GM23338 (cell line): Measurements from ENCODE around the gene FAXC.

Experiments used
- EZH2 ChIP-seq: fragments of 200-600 bp; sonication (generic); IDR thresholded peaks from one replicate; pipeline ENCODE4 v1.8.0; 2017; ENCODE audit warnings: antibody characterized with exemption, mild to moderate bottlenecking, low read depth; ENCODE audit not compliant: unreplicated experiment
- JUNB ChIP-seq: IDR thresholded peaks from one replicate; pipeline ENCODE4 v1.6.1; 2016; ENCODE audit warnings: antibody characterized with exemption; ENCODE audit not compliant: unreplicated experiment
- POLR2AphosphoS5 ChIP-seq: IDR thresholded peaks from 2 replicates; pipeline ENCODE4 v1.6.1; 2016; ENCODE audit warnings: antibody characterized with exemption, low read depth
- TF ChIP-seq, protein P1 (sequence below): IDR thresholded peaks from one replicate; pipeline ENCODE4 v1.6.1; 2018; ENCODE audit warnings: antibody characterized with exemption; ENCODE audit not compliant: unreplicated experiment
- TF ChIP-seq, protein P2 (sequence below), 2 experiments: fragments of 200-600 bp in 1 of 2; sonication (generic) in 1 of 2; conservative IDR thresholded peaks; 2 replicates each; pipeline versions ENCODE4 v1.5.1 to v1.6.1; 2016 to 2017; ENCODE audit warnings: antibody characterized with exemption in 2 of 2, low read depth in 2 of 2, mild to moderate bottlenecking in 2 of 2, moderate library complexity in 1 of 2
- TF ChIP-seq, protein P3 (sequence below): IDR thresholded peaks from 2 replicates; pipeline ENCODE4 v1.6.1; 2016; ENCODE audit warnings: antibody characterized with exemption

DNA sequence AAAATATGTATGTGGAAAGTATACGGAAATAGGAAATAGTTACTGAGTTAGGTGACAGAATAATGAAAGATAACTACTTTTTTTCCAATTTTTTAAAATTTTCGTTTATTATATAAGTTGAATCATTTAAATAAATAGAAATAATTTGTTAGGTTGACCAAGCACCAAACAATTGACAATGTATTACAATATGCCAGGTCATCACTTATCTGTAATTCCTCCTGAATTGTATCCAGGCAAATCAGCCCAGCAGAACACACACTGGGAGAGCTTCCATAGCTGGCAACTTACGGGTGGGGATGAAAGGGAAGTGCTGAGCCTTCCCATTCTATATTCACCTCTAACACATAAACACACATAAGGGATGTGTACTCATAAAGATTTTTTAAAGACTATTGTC lies 40.7 kb downstream of the FAXC start:
- TF ChIP-seq JUNB, result no peak
- TF ChIP-seq, protein P1, sequence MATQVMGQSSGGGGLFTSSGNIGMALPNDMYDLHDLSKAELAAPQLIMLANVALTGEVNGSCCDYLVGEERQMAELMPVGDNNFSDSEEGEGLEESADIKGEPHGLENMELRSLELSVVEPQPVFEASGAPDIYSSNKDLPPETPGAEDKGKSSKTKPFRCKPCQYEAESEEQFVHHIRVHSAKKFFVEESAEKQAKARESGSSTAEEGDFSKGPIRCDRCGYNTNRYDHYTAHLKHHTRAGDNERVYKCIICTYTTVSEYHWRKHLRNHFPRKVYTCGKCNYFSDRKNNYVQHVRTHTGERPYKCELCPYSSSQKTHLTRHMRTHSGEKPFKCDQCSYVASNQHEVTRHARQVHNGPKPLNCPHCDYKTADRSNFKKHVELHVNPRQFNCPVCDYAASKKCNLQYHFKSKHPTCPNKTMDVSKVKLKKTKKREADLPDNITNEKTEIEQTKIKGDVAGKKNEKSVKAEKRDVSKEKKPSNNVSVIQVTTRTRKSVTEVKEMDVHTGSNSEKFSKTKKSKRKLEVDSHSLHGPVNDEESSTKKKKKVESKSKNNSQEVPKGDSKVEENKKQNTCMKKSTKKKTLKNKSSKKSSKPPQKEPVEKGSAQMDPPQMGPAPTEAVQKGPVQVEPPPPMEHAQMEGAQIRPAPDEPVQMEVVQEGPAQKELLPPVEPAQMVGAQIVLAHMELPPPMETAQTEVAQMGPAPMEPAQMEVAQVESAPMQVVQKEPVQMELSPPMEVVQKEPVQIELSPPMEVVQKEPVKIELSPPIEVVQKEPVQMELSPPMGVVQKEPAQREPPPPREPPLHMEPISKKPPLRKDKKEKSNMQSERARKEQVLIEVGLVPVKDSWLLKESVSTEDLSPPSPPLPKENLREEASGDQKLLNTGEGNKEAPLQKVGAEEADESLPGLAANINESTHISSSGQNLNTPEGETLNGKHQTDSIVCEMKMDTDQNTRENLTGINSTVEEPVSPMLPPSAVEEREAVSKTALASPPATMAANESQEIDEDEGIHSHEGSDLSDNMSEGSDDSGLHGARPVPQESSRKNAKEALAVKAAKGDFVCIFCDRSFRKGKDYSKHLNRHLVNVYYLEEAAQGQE, result no peak
- TF ChIP-seq, protein P2, sequence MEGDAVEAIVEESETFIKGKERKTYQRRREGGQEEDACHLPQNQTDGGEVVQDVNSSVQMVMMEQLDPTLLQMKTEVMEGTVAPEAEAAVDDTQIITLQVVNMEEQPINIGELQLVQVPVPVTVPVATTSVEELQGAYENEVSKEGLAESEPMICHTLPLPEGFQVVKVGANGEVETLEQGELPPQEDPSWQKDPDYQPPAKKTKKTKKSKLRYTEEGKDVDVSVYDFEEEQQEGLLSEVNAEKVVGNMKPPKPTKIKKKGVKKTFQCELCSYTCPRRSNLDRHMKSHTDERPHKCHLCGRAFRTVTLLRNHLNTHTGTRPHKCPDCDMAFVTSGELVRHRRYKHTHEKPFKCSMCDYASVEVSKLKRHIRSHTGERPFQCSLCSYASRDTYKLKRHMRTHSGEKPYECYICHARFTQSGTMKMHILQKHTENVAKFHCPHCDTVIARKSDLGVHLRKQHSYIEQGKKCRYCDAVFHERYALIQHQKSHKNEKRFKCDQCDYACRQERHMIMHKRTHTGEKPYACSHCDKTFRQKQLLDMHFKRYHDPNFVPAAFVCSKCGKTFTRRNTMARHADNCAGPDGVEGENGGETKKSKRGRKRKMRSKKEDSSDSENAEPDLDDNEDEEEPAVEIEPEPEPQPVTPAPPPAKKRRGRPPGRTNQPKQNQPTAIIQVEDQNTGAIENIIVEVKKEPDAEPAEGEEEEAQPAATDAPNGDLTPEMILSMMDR (conservative IDR thresholded peaks at IDR 0.05; ENCODE audit: low read depth in 2 of 2), result no peak
- TF ChIP-seq POLR2AphosphoS5, result no peak
- no peak for TF ChIP-seq EZH2
- TF ChIP-seq, protein P3, sequence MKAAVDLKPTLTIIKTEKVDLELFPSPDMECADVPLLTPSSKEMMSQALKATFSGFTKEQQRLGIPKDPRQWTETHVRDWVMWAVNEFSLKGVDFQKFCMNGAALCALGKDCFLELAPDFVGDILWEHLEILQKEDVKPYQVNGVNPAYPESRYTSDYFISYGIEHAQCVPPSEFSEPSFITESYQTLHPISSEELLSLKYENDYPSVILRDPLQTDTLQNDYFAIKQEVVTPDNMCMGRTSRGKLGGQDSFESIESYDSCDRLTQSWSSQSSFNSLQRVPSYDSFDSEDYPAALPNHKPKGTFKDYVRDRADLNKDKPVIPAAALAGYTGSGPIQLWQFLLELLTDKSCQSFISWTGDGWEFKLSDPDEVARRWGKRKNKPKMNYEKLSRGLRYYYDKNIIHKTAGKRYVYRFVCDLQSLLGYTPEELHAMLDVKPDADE, result no peak
